Activated CD8-positive, alpha-beta memory T cell treated with anti-CD3 and anti-CD28 coated beads for 24 hours (primary cell): ENCODE results near the gene SPC25.

Source experiments
- DNase-seq: peaks from one replicate; pipeline ENCODE4 v3.0.0-alpha.2; 2020

SPC25 gene

GRCh38 chr2:168835969-168836368, 54.3 kb downstream of the SPC25 start:
- DNase-seq, result no peak

GRCh38 chr2:168831662-168832061, 58.6 kb downstream of the SPC25 start:
- no peak for DNase-seq

- no peak for DNase-seq
These were observed 59.3 kb downstream of the SPC25 start for GRCh38 chr2:168830958-168831357.

GRCh38 chr2:168825126-168825525, 65.1 kb downstream of the SPC25 start:
- no peak for DNase-seq

GRCh38 chr2:168821992-168822391, 68.2 kb downstream of the SPC25 start:
- DNase-seq, result no peak

GRCh38 chr2:168821577-168821976, 68.7 kb downstream of the SPC25 start:
- DNase-seq, result no peak
